ENCODE data around the gene UGP2. TPM values are rescaled to one million over a fixed set of nuclear protein-coding genes. Genes with fewer than 3 reads are reported as not detected.

The UGP2 gene
- total and polyA plus RNA-seq, 10 of the 15 experiments (the other 5 are each of a cell fraction or from before 2014, with no cell fraction given) = 40.8 to 98.3 (median 76.1) TPM

GRCh38 chr2:63853527-63854310 is 12.0 kb downstream of the UGP2 start (continued):
- TF ChIP-seq KAT2A (conservative IDR thresholded peaks at IDR 0.05; ENCODE audit: control insufficient read depth, low read depth, low read length) (no peak), IRF4 (IDR thresholded peaks at IDR 0.05; ENCODE audit: low read depth, low read length) (no peak), BMI1 (IDR thresholded peaks at IDR 0.05; ENCODE audit: borderline replicate concordance) (no peak), SUPT20H (IDR thresholded peaks at IDR 0.05; ENCODE audit: borderline replicate concordance, control insufficient read depth, low read depth, low read length) (no peak), ZSCAN29 (IDR thresholded peaks at IDR 0.05) (no peak), MLLT1 (IDR thresholded peaks at IDR 0.05) (no peak), ZNF274 (IDR thresholded peaks at IDR 0.05; ENCODE audit: insufficient read depth, insufficient read length) (no peak)

- Histone ChIP-seq H3K36me3 (ENCODE audit: control insufficient read depth in 2 of 2, insufficient read depth in 2 of 2, low read length in 1 of 2) (peaks cover 3 to 12% of the 10 kb centered on the region in 2 experiments; a peak in 2 of 4 replicates), H3K4me2 (ENCODE audit: control insufficient read depth, insufficient read depth) (no peak overlapping the region), H2AFZ (ENCODE audit: control insufficient read depth, low read depth, low read length) (no peak overlapping the region), H4K20me1 (ENCODE audit: control insufficient read depth, insufficient read depth) (no peaks in the 10 kb centered on the region; the same call in 1 of the 2 replicates), H3K27ac (ENCODE audit: control insufficient read depth, insufficient read depth) (no peak overlapping the region), H3K4me1 (ENCODE audit: control insufficient read depth, insufficient read depth, low read length) (no peaks in the 10 kb centered on the region), H3K79me2 (ENCODE audit: control insufficient read depth, insufficient read depth, low read length) (peaks cover 38% of the 10 kb centered on the region), H3K27me3 (replicated peaks in 1 of 2; ENCODE audit: control insufficient read depth in 2 of 2, insufficient read depth in 2 of 2, low read length in 1 of 2) (no peaks in the 10 kb centered on the region), H3K9ac (ENCODE audit: control insufficient read depth, insufficient read depth, low read length) (no peak overlapping the region), H3K4me3 (no peak overlapping the region), H3K9me3 (replicated peaks; ENCODE audit: control insufficient read depth, insufficient read depth, low read length) (no peaks in the 10 kb centered on the region)
- ChIA-PET SMC1A (ENCODE audit: uncharacterized antibody, unreplicated experiment) (interaction anchor here (0.8 to 6.2 kb wide), 2 partner anchors 8 to 12 kb away, joined by 3 to 66 read pairs; partner anchors contain the start of gene UGP2), POLR2A (interaction anchor here (1.4 kb wide), 1 partner anchor 10 kb away, joined by 6 read pairs; no protein-coding TSS in a partner anchor), RAD21 (ENCODE audit: unreplicated experiment) (interaction anchor here (1.7 to 2.0 kb wide), 2 partner anchors 11 to 157 kb away, joined by 5 to 6 read pairs; no protein-coding TSS in a partner anchor), CTCF (interaction anchor here (1.0 to 14.9 kb wide), 7 partner anchors 9 to 632 kb away, joined by 3 to 170 read pairs (median 4); no protein-coding TSS in a partner anchor)
- ATAC-seq (no peak), FAIRE-seq (no peak), DNase-seq (ENCODE audit: low read depth, low spot score) (no peak)
- TF ChIP-seq ZSCAN29 (IDR thresholded peaks at IDR 0.05) (no peak), SKIL (IDR thresholded peaks at IDR 0.05; ENCODE audit: low read depth, poor library complexity, severe bottlenecking) (no peak), RAD21 (IDR thresholded peaks at IDR 0.05; ENCODE audit: insufficient read depth, low read depth, low read length) (no peak)
- WGBS (ENCODE audit: insufficient coverage, insufficient replicate concordance, low lambda C conversion rate, missing lambda C conversion rate) = 96% methylated on average over 13 of the region's 14 CpGs
- no TSS peak for BruUV-seq (replicated peaks)
- in situ Hi-C loops (cut with MboI) (loop anchor here (5.0 kb wide), 1 partner anchor 163 kb away; no protein-coding TSS in a partner anchor), intact Hi-C loops (cut with micrococcal nuclease; ENCODE audit: unreplicated experiment) (no loop called here)
These were observed 14.0 kb downstream of the UGP2 start for GRCh38 chr2:63855418-63856302.
